Kidney capillary endothelial cell (primary cell): Measurements from ENCODE around the gene SH3BP2.
A peak's percentile ranks its signal among the peaks of the same experiment; 100 is the strongest.

Experiments
- DNase-seq: peaks from one replicate; pipeline ENCODE4 v3.0.0-alpha.2; 2018; ENCODE audit warnings: low spot score

Gene SH3BP2

DNA sequence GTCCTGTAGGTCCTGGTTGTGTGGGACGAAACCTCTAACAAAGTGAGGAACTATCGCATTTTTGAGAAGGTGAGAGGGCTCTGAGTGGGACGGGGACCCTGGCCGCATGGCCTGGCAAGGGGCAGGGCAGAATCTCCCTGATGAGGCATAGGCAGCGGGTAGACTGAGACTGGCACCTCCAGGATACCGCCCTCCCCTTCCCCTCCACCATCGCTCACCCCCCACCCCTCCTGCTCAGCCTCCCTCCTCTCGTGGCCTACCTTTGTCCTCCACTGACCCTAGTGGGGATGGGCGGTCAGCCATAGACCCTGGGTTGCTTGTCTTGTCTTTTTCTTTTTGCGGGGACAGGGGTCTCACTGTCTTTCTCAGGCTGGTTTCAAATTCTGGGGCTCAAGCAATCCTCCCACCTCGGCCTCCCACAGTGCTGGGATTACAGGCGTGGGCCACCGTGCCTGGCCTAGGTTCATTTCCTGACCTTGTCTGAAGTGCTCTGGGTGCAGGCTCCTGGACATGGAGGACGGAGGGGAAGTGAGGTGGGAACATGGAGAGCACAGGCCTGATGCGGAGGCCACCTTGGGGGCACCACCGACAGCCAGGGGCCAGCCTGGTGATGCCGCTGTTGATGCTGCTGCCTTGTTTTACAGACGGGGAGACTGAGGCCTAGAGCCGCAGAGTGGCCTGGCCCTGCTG is 40.2 kb downstream of the SH3BP2 start:
- DNase-seq: no peak

DNA sequence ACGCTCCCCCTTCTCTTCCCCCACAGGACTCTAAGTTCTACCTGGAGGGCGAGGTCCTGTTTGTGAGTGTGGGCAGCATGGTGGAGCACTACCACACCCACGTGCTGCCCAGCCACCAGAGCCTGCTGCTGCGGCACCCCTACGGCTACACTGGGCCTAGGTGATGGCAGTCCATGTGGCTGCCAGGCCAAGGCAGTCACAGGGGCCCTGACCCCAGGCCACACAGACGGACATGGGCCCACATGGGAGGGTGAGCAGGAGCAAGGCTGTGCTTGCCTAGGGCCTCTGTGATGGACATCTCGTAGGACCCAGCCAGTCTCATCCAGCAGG is 40.8 kb downstream of the SH3BP2 start:
- no peak for DNase-seq

DNA sequence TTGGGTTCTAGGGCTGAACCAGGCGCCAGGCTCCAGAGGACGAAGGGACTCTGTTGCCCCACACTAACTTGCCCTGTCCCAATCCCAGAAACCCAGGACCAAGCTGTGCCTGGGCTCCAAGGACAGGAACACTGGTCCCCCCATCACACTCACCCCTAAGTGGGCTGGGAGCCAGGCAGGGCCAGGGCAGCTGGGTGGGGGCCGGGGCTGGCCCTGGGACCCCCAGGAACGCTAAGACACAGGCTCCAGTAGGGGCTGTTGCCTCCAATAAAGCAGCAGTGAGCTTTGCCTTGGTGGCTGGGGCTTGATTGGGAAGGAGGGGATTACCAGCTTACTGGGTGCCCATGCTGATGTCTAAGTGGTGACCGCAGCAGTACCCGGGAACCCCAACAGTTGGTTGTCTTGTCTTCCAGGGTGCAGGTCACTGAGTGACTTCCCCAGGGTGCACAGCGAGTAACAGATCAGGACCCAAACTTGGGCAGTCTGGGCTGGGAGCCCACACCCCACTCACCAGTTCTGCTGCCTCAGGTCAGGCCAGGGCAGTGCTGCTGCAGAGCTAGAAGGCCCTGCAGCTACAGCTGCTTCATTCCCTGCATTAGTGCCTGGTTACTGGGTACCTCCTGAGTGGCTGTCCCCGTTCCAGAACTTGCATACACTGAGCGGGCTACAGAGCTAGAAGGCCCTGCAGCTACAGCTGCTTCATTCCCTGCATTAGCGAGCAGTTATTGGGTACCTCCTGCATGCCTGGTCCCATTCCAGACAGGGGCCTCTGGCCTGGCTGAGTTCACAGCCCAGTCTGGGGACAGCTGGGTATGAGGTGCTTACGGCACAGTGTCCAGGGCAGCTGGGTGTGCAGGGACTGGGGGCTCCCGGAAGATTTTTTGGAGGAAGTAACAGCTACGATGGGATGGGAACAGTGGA is 41.4 kb downstream of the SH3BP2 start:
- no peak for DNase-seq

DNA sequence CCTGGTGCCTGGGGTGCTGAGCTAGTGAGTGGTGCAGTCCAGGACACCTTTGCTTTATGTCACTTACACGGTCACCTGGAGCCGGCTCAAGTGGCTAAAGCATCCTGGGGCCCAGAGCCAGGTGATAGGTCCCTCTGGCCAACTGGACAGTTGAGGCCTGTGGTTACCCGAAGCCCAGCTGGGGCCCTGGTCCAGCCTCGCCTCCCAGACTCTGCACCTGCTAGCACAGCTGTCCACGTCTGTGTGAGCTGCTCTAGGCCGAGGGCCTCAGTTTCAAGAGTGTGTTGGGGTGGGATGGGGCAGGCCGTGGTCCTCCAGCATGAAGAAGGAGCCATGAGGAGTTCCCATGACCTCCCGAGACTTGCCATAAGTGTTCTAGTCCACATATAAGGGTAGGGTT is 43.1 kb downstream of the SH3BP2 start:
- DNase-seq: no peak

DNA sequence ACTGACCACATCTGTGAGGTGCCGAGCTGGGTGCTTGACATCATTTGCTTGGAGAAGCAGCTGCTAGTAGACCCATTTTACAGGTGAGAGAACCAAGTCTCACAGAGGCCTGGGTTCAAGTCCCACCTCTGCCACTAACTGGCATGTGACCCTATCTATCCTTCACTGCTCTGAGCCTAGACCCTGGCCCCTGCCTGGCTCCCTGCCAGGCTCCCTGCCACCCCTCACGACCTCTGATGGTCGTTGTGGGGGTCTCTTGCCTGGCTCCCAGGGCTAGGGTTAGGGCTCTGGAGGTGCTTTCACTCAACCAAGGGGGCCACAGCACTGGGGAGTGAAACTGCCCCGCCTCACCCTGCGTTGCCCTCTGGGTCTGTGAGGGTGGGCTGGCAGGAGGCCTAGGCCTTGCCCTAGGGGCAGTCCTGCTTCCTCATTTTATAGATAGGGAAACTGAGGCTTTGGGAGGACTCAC is 43.5 kb downstream of the SH3BP2 start:
- DNase-seq: no peak

DNA sequence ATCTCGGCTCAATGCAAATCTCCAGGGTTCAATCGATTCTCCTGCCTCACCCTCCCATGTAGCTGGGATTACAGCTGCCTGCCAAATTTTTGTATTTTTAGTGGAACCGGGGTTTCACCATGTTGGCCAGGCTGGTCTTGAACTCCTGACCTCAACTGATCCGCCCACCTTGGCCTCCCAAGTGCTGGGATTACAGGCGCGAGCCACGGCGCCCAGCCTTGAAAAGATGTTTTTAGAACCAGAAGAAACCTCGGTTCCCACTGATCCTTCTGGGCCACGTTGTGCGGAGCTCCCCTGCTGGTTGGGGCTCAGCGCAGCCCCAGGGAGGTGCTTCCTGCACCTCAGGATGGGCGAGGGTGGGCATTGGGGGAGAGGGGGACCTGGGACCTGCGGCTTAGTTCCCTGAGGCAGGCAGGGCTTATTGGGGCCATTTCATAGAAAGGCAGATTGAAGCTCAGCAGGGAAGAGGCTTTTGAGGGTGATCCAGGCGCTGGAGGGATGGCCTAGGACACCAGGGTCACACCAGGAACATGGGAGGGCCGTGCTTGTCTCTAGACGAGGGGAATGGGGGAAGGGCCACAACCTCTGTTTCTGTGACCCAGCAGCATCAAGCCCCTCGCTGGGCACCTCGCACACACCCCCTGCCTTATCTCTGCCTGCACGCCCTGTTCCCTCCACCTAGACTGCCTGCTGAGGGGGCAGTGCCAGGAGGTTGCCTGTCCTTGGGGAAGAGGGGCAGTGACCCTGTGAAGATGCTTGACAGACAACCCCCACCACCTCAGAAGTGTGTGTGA is 44.4 kb downstream of the SH3BP2 start:
- no peak for DNase-seq

DNA sequence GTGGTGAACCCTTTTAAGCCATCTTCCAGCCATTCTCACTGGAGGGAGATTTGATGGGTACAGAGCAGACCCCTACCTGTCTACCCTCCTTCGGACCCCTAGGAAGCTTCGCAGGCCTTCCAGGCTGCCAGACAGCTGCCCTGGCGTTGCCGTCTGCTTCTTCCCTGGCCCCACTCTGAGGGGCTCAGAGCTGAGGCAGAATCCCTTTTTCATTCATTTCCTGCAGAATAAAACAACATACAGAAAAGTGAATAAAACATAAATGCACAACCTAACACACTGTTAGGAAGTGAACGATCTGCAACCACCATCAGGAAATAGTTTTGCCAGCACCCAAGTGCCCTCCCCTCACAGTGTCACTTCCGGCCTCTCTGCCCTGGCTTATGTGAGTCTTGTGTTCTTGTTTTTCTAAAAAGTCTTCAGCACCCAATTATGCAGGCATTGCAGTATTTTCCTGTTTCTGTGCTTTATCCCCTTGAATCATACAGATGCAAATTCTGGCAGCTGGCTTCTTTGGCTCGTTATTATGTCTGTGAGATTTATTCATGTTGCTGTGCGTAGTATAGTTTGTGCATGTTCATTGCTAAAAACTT is 45.1 kb downstream of the SH3BP2 start:
- peak; percentile 55 for DNase-seq

DNA sequence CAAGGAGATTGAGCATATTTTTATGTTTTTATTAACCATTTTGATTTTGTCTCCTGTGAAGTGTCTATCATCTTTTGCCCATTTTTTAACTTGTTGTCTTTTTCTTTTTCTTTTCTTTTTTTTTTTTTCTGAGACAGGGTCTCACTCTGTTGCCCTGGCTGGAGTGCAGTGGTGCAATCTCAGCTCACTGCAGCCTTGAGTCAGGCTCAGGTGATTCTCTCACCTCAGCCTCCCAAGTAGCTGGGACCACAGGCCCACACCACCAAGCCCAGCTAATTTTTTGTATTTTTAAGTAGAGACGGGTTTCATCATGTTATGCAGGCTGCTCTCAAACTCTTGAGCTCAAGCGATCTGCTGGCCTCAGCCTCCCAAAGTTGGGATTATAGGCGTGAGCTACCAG is 46.2 kb downstream of the SH3BP2 start:
- DNase-seq: no peak

DNA sequence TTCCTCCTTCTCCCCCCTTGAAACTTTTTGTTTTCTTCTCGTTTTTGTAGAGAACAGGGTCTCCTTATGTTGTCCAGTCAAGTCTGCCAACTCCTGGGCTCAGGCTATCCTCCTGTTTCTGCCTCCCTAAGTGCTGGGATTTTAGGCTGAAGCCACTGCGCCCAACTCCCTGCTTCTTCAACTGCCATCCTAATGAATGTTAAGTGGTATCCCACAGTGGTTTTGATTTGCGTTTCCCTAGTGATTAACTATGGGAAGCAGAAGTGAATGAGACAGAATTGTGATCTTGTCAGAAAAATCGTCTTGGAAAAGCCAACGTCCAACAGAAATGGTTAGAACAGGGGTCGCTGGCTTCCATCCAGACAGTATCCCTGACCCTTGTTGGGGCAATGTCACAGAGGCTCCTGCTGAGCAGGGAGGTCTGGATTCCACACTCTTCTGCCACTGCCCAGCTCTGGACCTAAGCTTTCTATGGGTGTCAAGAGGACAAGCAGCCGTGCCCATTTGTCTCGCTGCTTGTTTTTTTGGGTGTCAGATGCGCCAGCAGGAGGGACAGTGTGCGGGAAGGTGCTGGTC is 49.9 kb downstream of the SH3BP2 start:
- DNase-seq: no peak

DNA sequence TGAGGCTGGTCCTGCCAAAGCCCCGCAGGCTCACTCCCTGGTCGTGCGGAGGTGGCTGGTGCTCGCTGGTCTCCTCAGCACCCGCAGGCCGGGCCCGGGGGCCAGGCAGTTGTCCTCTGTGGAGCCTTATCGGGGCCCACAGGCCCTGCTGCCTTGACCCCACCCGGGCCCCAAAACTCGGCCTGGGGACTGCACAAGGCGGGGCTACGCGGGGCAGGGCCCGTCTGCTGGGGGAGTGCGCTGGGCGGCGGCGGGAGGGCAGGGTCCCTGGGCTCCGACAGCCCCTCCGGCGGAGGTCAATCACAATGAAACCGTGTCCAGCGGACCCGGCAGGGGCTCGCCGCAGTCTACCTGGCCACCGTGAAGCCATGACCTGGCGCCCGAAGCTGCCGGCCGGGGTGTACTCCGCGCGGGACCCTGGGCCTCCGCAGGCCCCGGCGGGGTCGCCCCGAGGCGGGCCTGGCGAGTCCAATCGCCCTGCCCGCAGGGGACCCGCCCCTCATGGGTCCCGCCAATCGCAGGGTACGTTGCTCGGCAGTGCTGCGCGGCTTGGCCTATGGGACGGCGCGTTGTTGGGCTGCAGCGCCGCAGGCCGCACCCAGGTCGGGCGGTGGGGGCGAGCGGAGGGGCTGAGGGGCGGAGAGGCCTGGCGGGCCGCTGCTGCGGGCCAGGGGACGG is 50.5 kb downstream of the SH3BP2 start, which contains the start of gene ADD1:
TSS of gene ADD1 (plus strand) at position 582 of the 678 bp plus-strand sequence. CDS start 32,072 bp downstream, outside the sequence.
- peak; percentile 84 for DNase-seq

DNA sequence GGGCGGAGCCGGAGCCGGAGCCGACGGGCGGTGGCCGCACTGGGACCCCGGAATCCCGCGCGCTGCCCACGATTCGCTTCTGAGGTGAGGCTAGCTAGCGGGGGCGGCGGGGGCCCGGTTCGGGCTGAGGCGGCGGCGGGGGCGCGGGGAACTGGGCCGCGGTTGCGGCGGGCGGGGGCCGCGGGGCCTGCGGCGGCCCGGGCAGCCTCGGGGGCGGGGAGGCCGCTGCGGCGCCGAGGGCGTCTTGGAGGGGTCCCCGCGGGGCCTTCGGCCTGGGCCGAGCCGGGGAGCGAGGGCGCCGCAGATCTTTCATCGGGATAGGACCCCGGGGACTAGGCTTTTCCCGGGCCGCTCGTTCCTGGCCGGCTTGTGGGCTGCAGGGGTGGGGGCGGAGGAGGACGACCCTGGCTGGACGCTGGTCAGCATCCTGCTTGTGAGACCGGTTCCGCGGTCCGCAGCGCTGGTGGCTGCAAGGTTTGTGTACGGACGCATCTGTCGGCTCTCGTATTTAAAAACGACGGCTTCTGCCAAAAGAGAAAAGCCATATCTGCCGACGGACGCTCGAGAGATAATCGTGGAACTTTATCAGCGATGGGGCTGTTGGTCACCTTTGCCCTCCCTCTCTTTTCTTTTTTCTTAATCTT is 51.2 kb downstream of the SH3BP2 start:
- peak; percentile 37 for DNase-seq

DNA sequence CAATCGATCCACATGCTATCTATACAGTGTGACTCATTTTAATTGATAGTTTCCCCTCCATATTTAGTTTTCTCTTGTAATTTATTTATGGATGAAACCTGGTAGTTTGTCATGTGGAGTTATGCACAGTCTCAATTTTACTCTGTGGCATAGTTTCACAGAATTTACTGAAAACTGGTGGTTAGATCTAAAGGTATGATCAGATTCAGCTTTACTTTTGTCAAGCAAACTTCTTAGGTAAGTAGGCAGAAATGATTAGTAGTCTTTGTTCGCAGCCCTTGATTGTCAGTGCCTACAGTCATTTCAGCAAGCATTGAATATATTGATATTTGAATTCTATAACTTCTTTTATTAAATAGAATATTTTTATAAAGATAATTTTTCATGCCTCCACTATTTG is 53.3 kb downstream of the SH3BP2 start:
- DNase-seq: no peak

DNA sequence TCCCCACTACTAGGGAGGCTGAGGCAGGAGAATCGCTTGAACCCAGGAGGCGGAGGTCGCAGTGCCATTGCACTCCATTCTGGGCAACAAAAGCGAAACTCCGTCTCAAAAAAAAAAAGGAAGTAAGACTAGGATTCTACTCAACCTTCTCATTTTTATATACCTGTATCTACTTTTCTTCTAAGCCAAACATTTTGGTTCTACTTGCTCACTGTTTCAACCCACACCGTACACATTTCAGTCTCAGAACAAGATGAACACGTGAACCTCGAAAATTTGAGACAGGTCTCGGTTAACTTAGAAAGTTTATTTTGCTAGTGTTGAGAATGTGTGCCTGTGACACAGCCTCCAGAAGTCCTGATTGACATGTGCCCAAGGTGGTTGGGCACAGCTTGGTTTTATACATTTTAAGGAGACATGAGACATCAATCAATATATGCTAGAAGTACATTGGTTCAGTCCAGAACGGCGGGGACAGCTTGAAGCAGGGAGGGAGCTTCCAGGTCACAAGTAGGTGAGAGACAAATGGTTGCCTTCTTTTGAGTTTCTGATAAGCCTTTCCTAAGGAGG is 54.5 kb downstream of the SH3BP2 start:
- DNase-seq: no peak

DNA sequence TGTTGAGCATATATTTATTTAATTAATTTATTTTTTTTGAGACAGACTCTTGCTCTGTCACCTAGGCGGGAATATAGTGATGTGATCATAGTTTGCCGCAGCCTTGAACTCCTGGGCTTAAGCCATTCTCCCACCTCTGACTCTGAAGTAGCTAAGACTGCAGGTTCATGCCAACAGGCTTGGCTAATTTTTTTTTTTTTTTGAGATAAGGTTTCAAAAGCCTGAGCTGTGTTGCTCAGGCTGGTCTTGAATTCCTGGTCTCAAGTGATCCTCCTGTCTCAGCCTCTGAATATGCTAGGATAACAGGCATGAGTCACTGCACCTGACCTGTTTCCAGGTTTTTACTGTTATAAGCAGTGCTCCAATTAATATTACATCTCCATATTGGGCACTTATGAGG is 55.6 kb downstream of the SH3BP2 start:
- no peak for DNase-seq

DNA sequence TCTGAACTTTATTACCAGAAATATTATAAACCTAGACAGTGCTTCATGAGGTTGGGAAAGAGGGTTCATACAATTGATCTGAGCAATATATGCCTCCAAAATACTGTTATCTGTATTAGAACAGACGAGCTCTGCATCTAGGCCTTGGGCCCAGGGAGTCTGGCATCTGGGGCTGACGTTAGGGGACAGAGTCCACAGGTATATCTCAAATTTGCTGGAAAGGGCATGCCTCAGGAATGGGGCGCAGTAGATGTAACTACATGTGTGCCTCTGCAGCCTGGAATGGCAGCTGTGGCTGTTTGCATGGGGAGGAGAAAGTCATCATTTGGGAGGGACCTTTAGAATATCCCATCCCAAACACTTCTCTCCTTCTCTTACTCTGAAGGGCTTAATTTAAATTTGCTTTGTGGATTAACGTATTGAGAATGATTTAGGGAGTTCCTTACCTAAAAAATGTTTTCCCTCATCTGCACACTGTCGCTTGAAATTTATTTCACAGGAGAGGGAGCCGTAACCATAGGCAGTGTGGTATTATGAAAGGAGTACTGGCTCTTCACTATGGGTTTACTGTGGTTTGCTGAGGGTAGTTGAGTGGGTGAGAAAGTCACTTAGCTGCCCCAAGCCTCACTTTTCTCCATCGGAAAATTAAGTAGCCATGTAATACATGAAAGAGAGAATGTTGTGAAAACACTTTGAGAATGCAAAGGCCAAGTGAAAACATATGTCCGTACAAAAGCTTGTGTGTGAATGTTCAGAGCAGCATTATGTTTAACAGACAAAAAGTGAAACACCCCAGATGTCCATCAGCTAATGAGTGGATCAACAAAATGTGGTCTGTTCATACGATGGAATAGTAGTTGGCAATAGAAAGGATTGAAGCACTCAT is 56.6 kb downstream of the SH3BP2 start:
- DNase-seq: no peak

DNA sequence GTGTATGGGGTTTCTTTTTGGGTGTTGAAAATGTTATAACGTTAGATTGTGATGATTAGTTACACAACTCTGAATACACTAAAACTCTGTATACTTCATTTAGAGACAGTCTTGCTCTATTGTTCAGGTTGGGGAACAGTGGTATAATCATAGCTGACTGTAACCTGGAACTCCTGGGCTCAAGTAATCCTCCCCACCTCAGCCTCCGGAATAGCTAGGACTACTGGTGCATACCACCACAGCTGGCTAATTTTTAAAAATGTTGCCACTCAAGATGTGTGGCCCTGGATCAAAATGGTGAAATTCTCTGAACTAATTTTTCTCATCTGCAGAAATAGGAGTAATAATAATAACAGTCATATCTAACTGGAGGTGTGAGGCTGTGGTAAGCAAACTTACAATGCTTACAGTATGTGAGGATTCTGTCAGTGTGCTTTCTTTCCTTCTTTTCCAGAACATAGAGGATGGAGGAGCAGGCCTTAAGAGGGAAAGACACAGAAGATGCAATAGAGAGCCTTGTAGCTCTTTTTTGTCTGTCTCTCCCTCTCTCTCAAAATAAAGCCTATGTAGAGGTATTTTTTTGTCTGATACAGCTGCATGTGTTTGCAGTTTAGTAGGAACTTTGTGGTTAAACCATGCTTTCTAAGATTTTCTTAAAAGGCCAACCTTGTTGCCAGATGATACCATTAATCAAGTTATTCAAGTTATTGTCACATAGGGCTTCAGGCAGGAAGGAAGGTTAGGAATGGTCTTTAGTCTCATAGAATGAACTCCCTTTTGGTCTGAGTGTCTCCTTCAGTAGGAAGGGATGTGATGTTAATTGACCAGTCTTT is 58.3 kb downstream of the SH3BP2 start:
- DNase-seq: no peak

DNA sequence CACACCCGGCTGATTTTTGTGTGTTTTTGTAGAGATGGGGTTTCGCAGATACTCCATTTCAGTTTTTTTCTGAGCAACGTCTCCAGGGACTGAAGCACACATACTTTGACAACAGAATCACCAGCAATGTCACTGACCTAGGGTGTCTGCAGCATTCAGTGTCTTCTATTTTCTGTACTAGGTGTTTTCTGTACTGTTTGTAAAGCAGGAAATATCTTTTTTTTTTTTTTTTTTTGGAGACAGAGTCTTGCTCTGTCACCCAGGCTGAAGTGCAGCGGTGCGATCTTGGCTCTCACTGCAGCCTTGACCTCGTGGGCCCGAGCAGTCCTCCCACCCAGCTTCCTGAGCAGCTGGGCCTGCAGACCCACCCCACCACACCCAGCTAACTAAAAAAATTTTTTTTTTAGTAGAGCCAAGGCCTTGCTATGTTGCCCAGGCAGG is 59.6 kb downstream of the SH3BP2 start:
- DNase-seq: no peak

DNA sequence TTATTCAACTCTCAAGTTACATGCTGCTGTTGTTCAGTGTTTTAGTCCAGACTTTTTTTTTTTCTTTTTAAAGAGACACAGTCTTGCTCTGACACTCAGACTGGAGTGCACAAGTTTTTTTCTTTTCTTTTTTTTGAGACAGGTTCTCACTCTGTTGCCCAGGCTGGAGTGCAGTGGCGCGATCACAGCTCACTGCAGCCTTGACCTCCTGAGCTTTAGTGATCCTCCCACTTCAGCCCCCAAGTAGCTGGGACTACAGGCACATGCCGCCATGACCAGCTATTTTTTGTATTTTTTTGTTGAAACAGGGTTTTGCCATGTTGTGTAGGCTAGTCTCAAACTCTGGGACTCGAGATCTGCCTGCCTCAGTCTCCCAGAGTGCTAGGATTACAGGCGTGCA is 62.7 kb downstream of the SH3BP2 start:
- DNase-seq: no peak
